HCT116 (cell line): Measurements from ENCODE around the gene ADGRD1. TPM values are rescaled to one million over a fixed set of nuclear protein-coding genes. Genes with fewer than 3 reads are reported as not detected.

Source experiments
- ATAC-seq: fragments of 200-7000 bp; cut with Tn5 transposase; 2 replicates; pipeline ENCODE4 v1.9.1; 2020; ENCODE audit warnings: mild to moderate bottlenecking, moderate library complexity
- BruUV-seq: library from RNA; stranded (reverse); fragments of 400-500 nt; replicated peaks from 2 replicates; lab custom pipeline; 2021; lab: Mats Ljungman, UMichigan
- CTCF ChIA-PET: fragments of 300-600 bp; sonication (Branson Sonifier 250); formaldehyde crosslinking; loops from one replicate; lab custom pipeline; 2021; ENCODE audit warnings: antibody characterized with exemption; lab: Charles Lee
- POLR2A ChIA-PET: fragments of 300-600, 350-600 bp; sonication (Branson Sonifier 250); formaldehyde crosslinking; loops from one replicate; lab custom pipeline; 2021; ENCODE audit warnings: antibody characterized with exemption; lab: Charles Lee
- RAD21 ChIA-PET, 2 experiments: fragments of 300-600 bp; sonication (Branson Sonifier 250); formaldehyde crosslinking; loops; one replicate each; lab custom pipeline; 2023; ENCODE audit warnings: low total read pairs in 2 of 2; ENCODE audit not compliant: uncharacterized antibody in 2 of 2, unreplicated experiment in 2 of 2, low non-redundant PET in 1 of 2; lab: Charles Lee
- DNase-seq: peaks from one replicate; pipeline ENCODE4 v3.0.0-alpha.2; 2010; ENCODE audit warnings: low read depth, low spot score
- H2AFZ ChIP-seq: fragments of 200-600 bp; shearing (Covaris generic), sonication (generic); 2 replicates; pipeline ENCODE4 v1.6.1; 2017; ENCODE audit warnings: low read depth, mixed run types, mixed read lengths, antibody characterized with exemption, low read length; ENCODE audit not compliant: poor library complexity, severe bottlenecking
- H3K27ac ChIP-seq: 2 replicates; pipeline ENCODE4 v1.5.1; 2012; ENCODE audit warnings: low read depth, low read length
- H3K27me3 ChIP-seq: fragments of 200-600 bp; sonication (generic); 2 replicates; pipeline ENCODE4 v1.6.1; 2016; ENCODE audit warnings: mixed run types, low read length, mixed read lengths; ENCODE audit not compliant: insufficient read depth
- H3K36me3 ChIP-seq, 2 experiments: fragments of 200-500 bp in 1 of 2; fragments of 200-600 bp in 1 of 2; sonication (Bioruptor generic) in 1 of 2; sonication (generic) in 1 of 2; 2 replicates each; pipeline versions ENCODE4 v1.5.1 to v1.6.1; 2014 to 2016; ENCODE audit warnings: low read length in 2 of 2, inconsistent platforms in 1 of 2, mixed read lengths in 1 of 2, mixed run types in 1 of 2; ENCODE audit not compliant: insufficient read depth in 2 of 2, control insufficient read depth in 1 of 2
- H3K4me1 ChIP-seq, 2 experiments: fragments of 200-600 bp in 1 of 2; sonication (generic) in 1 of 2; 2 replicates each; pipeline versions ENCODE4 v1.5.1 to v1.6.1; 2012 to 2017; ENCODE audit warnings: low read length in 2 of 2, inconsistent platforms in 1 of 2, mild to moderate bottlenecking in 1 of 2, mixed read lengths in 1 of 2, mixed run types in 1 of 2, moderate library complexity in 1 of 2; ENCODE audit not compliant: insufficient read depth in 2 of 2, control insufficient read depth in 1 of 2
- H3K4me2 ChIP-seq: fragments of 200-600 bp; sonication (generic); 2 replicates; pipeline ENCODE4 v1.6.1; 2017; ENCODE audit warnings: mixed run types, low read length, mixed read lengths
- H3K4me3 ChIP-seq, 2 experiments: fragments of 200-600 bp in 1 of 2; sonication (generic) in 1 of 2; replicated peaks in 1 of 2; 2 replicates each; pipeline ENCODE4 v1.5.1; 2011 to 2016; ENCODE audit warnings: low read length in 2 of 2, control low read depth in 1 of 2, low read depth in 1 of 2, mild to moderate bottlenecking in 1 of 2, mixed read lengths in 1 of 2, mixed run types in 1 of 2
- H3K79me2 ChIP-seq: fragments of 200-600 bp; sonication (generic); 2 replicates; pipeline ENCODE4 v1.6.1; 2017; ENCODE audit warnings: mild to moderate bottlenecking, mixed run types, low read length, moderate library complexity, mixed read lengths; ENCODE audit not compliant: insufficient read depth
- H3K9ac ChIP-seq: fragments of 200-600 bp; sonication (generic); 2 replicates; pipeline ENCODE4 v1.6.1; 2016; ENCODE audit warnings: low read length, mixed read lengths
- H3K9me2 ChIP-seq: fragments of 200-600 bp; sonication (generic), shearing (Covaris generic); 2 replicates; pipeline ENCODE4 v1.6.1; 2017; ENCODE audit warnings: mixed run types, mild to moderate bottlenecking, moderate library complexity; ENCODE audit not compliant: insufficient read depth
- H3K9me3 ChIP-seq, 2 experiments: fragments of 200-500 bp in 1 of 2; fragments of 200-600 bp in 1 of 2; sonication (Bioruptor generic) in 1 of 2; sonication (generic) in 1 of 2; 2 replicates each; pipeline ENCODE4 v1.6.1; 2014 to 2017; ENCODE audit warnings: low read length in 2 of 2, mixed read lengths in 2 of 2, inconsistent platforms in 1 of 2, low read depth in 1 of 2, mild to moderate bottlenecking in 1 of 2, mixed run types in 1 of 2, moderate library complexity in 1 of 2; ENCODE audit not compliant: control insufficient read depth in 1 of 2, insufficient read depth in 1 of 2
- H4K20me1 ChIP-seq: fragments of 200-600 bp; sonication (generic), shearing (Covaris generic); 2 replicates; pipeline ENCODE4 v1.6.1; 2017; ENCODE audit warnings: mixed run types, mild to moderate bottlenecking, moderate library complexity; ENCODE audit not compliant: insufficient read depth
- CTCF ChIP-seq, 3 experiments: fragments of 200-600 bp in 1 of 3; sonication (generic) in 1 of 3; IDR thresholded peaks in 2 of 3; conservative IDR thresholded peaks in 1 of 3; 2 replicates each; pipeline ENCODE4 v1.5.1; 2012 to 2017; ENCODE audit warnings: low read depth in 2 of 3, low read length in 2 of 3, antibody characterized with exemption in 1 of 3, borderline replicate concordance in 1 of 3, control low read depth in 1 of 3, mild to moderate bottlenecking in 1 of 3, mixed read lengths in 1 of 3, mixed run types in 1 of 3, moderate library complexity in 1 of 3; ENCODE audit not compliant: insufficient read depth in 1 of 3
- EGR1 ChIP-seq: IDR thresholded peaks from 2 replicates; pipeline ENCODE4 v1.6.1; 2012; ENCODE audit warnings: low read depth
- ELF1 ChIP-seq: IDR thresholded peaks from 2 replicates; pipeline ENCODE4 v1.6.1; 2012; ENCODE audit warnings: low read depth, borderline replicate concordance
- EZH2phosphoT487 ChIP-seq: fragments of 200-600 bp; IDR thresholded peaks from 2 replicates; pipeline ENCODE4 v1.6.1; 2018; ENCODE audit warnings: antibody characterized with exemption, borderline replicate concordance
- FOSL1 ChIP-seq: IDR thresholded peaks from 2 replicates; pipeline ENCODE4 v1.6.1; 2012; ENCODE audit warnings: low read depth
- MAX ChIP-seq: IDR thresholded peaks from 2 replicates; pipeline ENCODE4 v1.6.1; 2012
- SRF ChIP-seq: IDR thresholded peaks from 2 replicates; pipeline ENCODE4 v1.6.1; 2012; ENCODE audit warnings: low read depth
- TCF7L2 ChIP-seq: IDR thresholded peaks from 2 replicates; pipeline ENCODE4 v1.7.0; 2011; ENCODE audit warnings: borderline replicate concordance, inconsistent platforms; ENCODE audit not compliant: insufficient read depth, insufficient read length; ENCODE audit errors: extremely low read depth
- ZNF274 ChIP-seq: fragments of 200-500 bp; sonication (Bioruptor generic); IDR thresholded peaks from 2 replicates; pipeline ENCODE4 v1.6.1; 2014; ENCODE audit warnings: mild to moderate bottlenecking, low read depth, low read length, inconsistent platforms
- intact Hi-C: fragments of 100-400 bp; cut with micrococcal nuclease; formaldehyde crosslinking; loops from 2 replicates; pipeline ENCODE4 v1.10.0; 2022
- total RNA-seq: library from RNA; stranded (reverse); gene quantifications from one replicate; pipeline ENCODE4 v1.2.1, GENCODE V29; 2021; ENCODE audit not compliant: unreplicated experiment

Gene ADGRD1
- total RNA-seq, 1 experiment from 2014 or later, result 0.44 TPM

DNA sequence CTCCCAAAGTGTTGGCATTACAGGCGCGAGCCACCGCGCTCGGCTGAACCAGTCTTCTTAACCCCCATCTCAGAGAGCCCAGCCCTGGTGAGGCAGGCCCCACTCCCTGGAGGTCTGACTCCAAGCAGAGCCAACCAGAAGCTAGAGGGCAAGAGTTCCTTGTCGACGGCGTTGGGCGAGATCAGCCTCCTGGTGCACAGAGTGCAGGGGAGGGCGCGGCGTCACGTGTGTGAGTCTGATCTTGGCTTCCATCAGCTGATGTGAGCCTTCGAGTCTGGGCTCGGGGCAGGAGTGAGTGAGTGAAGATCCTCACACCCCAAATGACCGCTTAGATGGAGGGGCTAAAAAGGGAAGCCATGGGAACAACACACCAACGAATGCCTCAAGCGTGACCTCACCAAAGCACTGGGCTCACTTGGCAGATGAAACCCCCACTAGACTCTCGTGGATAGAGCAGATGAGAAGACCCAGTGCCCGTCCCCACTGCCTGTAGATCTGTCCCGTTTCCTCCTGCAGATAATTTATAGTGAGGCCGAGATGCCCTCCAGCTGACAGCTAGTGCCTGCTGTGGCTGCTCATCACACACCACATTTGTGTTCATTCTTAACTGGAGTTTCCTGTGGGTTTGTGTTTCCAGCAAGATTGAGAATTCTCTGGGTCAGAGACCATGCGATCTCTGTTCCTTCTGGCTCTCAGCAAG is 28.6 kb upstream of the ADGRD1 start:
- no TSS peak for BruUV-seq
- H3K4me3 ChIP-seq, result no peak overlapping the region
- no peaks in the 10 kb centered on the region for H3K79me2 ChIP-seq
- H3K9me3 ChIP-seq, result no peaks in the 10 kb centered on the region
- intact Hi-C loops, result no loop called here
- H3K4me2 ChIP-seq, result no peak overlapping the region
- no peak for ATAC-seq
- DNase-seq, result no peak
- no peak overlapping the region for H3K27ac ChIP-seq
- H2AFZ ChIP-seq, result no peak overlapping the region
- RAD21 ChIA-PET, result no interaction called here
- no peak overlapping the region for H3K9ac ChIP-seq
- no peaks in the 10 kb centered on the region for H3K4me1 ChIP-seq
- peaks cover 22% of the 10 kb centered on the region for H3K27me3 ChIP-seq
- POLR2A ChIA-PET, result no interaction called here
- no peaks in the 10 kb centered on the region for H4K20me1 ChIP-seq
- H3K36me3 ChIP-seq, result no peaks in the 10 kb centered on the region
- TF ChIP-seq EGR1 (no peak), SRF (no peak), EZH2phosphoT487 (no peak), FOSL1 (no peak), ELF1 (no peak), MAX (no peak), ZNF274 (no peak), CTCF (IDR thresholded peaks at IDR 0.05 in 2 of 3, conservative IDR thresholded peaks at IDR 0.05 in 1 of 3; ENCODE audit: borderline replicate concordance in 1 of 3, insufficient read depth in 1 of 3, low read depth in 2 of 3, low read length in 2 of 3) (no peak), TCF7L2 (no peak)
- CTCF ChIA-PET, result no interaction called here
- no peaks in the 10 kb centered on the region for H3K9me2 ChIP-seq
